Endometrium (tissue), 2 donors: ENCODE data around the gene MVB12B.
"Not testable (repeated sequence)": the region's sequence is repeated elsewhere in the genome, so short reads cannot be mapped to it uniquely, and the experiment has no call there.

Experiments
- FAIRE-seq: peaks from 2 replicates; lab custom pipeline; 2012; peaks lifted over from hg19 to GRCh38; lab: Jason Lieb, UNC
- donor health status: control.
- donor health status: control.

MVB12B gene

GRCh38 chr9:126474786-126475485, 148.3 kb downstream of the MVB12B start:
- no peak for FAIRE-seq

- no peak for FAIRE-seq
Measured at GRCh38 chr9:126475933-126476555, 149.4 kb downstream of the MVB12B start.

GRCh38 chr9:126477432-126477831, 150.8 kb downstream of the MVB12B start:
- FAIRE-seq: not testable (repeated sequence)

- no peak for FAIRE-seq
Measured at GRCh38 chr9:126478216-126478981, 151.8 kb downstream of the MVB12B start.

GRCh38 chr9:126479515-126479914, 152.9 kb downstream of the MVB12B start:
- FAIRE-seq: no peak

- FAIRE-seq: no peak
Measured at GRCh38 chr9:126480813-126481212, 154.2 kb downstream of the MVB12B start.

- no peak for FAIRE-seq
Measured at GRCh38 chr9:126481862-126482261, 155.2 kb downstream of the MVB12B start.

GRCh38 chr9:126482361-126483044, 155.9 kb downstream of the MVB12B start:
- FAIRE-seq: no peak

- FAIRE-seq: no peak
Measured at GRCh38 chr9:126483468-126484073, 156.9 kb downstream of the MVB12B start.

- no peak for FAIRE-seq
Measured at GRCh38 chr9:126485662-126486061, 159.0 kb downstream of the MVB12B start.

- no peak for FAIRE-seq
Measured at GRCh38 chr9:126486276-126486675, 159.6 kb downstream of the MVB12B start.

- no peak for FAIRE-seq
Measured at GRCh38 chr9:126487856-126488255, 161.2 kb downstream of the MVB12B start.

GRCh38 chr9:126488310-126488709, 161.7 kb downstream of the MVB12B start:
- no peak for FAIRE-seq

- FAIRE-seq: no peak
Measured at GRCh38 chr9:126488881-126489404, 162.3 kb downstream of the MVB12B start.

- FAIRE-seq: no peak
Measured at GRCh38 chr9:126489581-126490213, 163.1 kb downstream of the MVB12B start.

GRCh38 chr9:126490214-126490631, 163.6 kb downstream of the MVB12B start:
- FAIRE-seq: no peak

- FAIRE-seq: peak; percentile 89
Measured at GRCh38 chr9:126490871-126491567, 164.4 kb downstream of the MVB12B start.

GRCh38 chr9:126491568-126491879, 164.9 kb downstream of the MVB12B start:
- no peak for FAIRE-seq

- no peak for FAIRE-seq
Measured at GRCh38 chr9:126491949-126492348, 165.3 kb downstream of the MVB12B start.

- FAIRE-seq: no peak
Measured at GRCh38 chr9:126494264-126494663, 167.6 kb downstream of the MVB12B start.

GRCh38 chr9:126494746-126495145, 168.1 kb downstream of the MVB12B start:
- FAIRE-seq: no peak
